Adrenal gland (tissue), 12 donors: Measurements from ENCODE around the gene CGB1. TPM values are rescaled to one million over a fixed set of nuclear protein-coding genes. Genes with fewer than 3 reads are reported as not detected.
A peak's percentile ranks its signal among the peaks of the same experiment; 100 is the strongest.
"Not testable (repeated sequence)": the region's sequence is repeated elsewhere in the genome, so short reads cannot be mapped to it uniquely, and the experiment has no call there.

Experiments used
- DNase-seq, 7 donors: peaks; one replicate each; pipeline ENCODE4 v3.0.0-alpha.2; 2019 to 2020
- H3K27ac ChIP-seq, 5 donors: fragments of 200-600 bp; sonication (generic) in 4 of 5; 1 replicate in 3 of 5; 2 replicates in 2 of 5; pipeline versions ENCODE4 v1.5.1 to v1.8.0; 2016 to 2020; ENCODE audit warnings: mild to moderate bottlenecking in 1 of 5
- H3K27me3 ChIP-seq: fragments of 200-600 bp; 2 replicates; pipeline ENCODE4 v1.8.0; 2021
- H3K36me3 ChIP-seq, 2 donors: fragments of 200-600 bp; replicated peaks in 1 of 2; 1 replicate in 1 of 2; 2 replicates in 1 of 2; pipeline versions ENCODE4 v1.5.1 to v1.8.0; 2018 to 2022
- H3K4me1 ChIP-seq, 2 donors: fragments of 200-600 bp; replicated peaks in 1 of 2; 1 replicate in 1 of 2; 2 replicates in 1 of 2; pipeline versions ENCODE4 v1.5.1 to v1.8.0; 2018 to 2021
- H3K4me3 ChIP-seq, 4 donors: fragments of 200-600 bp; sonication (generic) in 3 of 4; one replicate each; pipeline ENCODE4 v1.5.1; 2016 to 2018
- H3K9me3 ChIP-seq, 3 donors: fragments of 200-600 bp; sonication (generic) in 1 of 3; replicated peaks in 1 of 3; 1 replicate in 2 of 3; 2 replicates in 1 of 3; pipeline versions ENCODE4 v1.5.1 to v1.8.0; 2016 to 2021
- CTCF ChIP-seq, 6 experiments: fragments of 450-650 bp in 4 of 6; fragments of 200-600 bp in 2 of 6; sonication (generic) in 1 of 6; IDR thresholded peaks; 1 replicate in 5 of 6; 2 replicates in 1 of 6; pipeline versions ENCODE4 v1.5.1 to v1.8.0; 2016 to 2021; ENCODE audit warnings: antibody characterized with exemption in 6 of 6, mild to moderate bottlenecking in 2 of 6, moderate library complexity in 1 of 6
- POLR2A ChIP-seq, 2 donors: fragments of 450-650 bp; IDR thresholded peaks; one replicate each; pipeline ENCODE4 v1.6.1; 2017; ENCODE audit warnings: antibody characterized with exemption in 2 of 2, mild to moderate bottlenecking in 2 of 2, moderate library complexity in 1 of 2
- WGBS, 4 donors: extraction: QIAGEN DNeasy Blood & Tissue Kit in 2 of 4; methylation state at CpG; one replicate each; pipeline versions ENCODE4 v1.1.5 to v1.1.7; 2013 to 2017; 5-methylcytosine and 5-hydroxymethylcytosine counted together
- intact Hi-C, 2 donors: fragments of 100-400 bp; cut with DNase I; formaldehyde crosslinking; loops; one replicate each; pipeline versions ENCODE4 v1.14.1 to v1.15.0; 2022 to 2023
- polyA plus RNA-seq, 3 donors: library from polyadenylated mRNA; stranded (reverse); fragments of 200-250 nt in 2 of 3; fragments of 350-450 nt in 1 of 3; fragmentation: Illumina TruSeq in 1 of 3; extraction: RNeasy Lipid Tissue Mini Kit (QIAGEN cat#74804) in 1 of 3; gene quantifications; one replicate each; pipeline ENCODE4 v1.2.3, GENCODE V29; 2013 to 2014
- total RNA-seq, 9 donors: library from RNA; depleted of rRNA in 4 of 9; stranded (reverse); fragments of >200 nt in 4 of 9; fragments of 120-200 nt in 1 of 9; fragmentation: NEBNext Ultra II Directional in 1 of 9; extraction: Animal tissue kit (Norgen Biotek cat#: 25700) in 1 of 9; gene quantifications; one replicate each; pipeline versions ENCODE4 v1.1.0 to v1.2.4, GENCODE V29; 2013 to 2023
- donor health status: healthy with polysubstance abuse.
- donor health status: Bipolar disorder and iron deficiency.
- donor health status: DM: yes; HTN: yes; CAD: no.
- donor health status: DM: no; HTN: no; CAD: no.
- donor health status: DM: no; HTN: no; CAD: no.
- donor health status: DM: yes; HTN: yes; CAD: no.

The CGB1 gene
- total and polyA plus RNA-seq, 12 donors, result 0.53 TPM; not detected in 11

GRCh38 chr19:49042177-49042576 is 5.5 kb upstream of the CGB1 start:
- intact Hi-C loops, result no loop called here
- Histone ChIP-seq H3K27ac (no peak overlapping the region), H3K27me3 (no peaks in the 10 kb centered on the region), H3K9me3 (no peaks in the 10 kb centered on the region), H3K4me3 (no peak overlapping the region), H3K36me3 (no peaks in the 10 kb centered on the region), H3K4me1 (no peaks in the 10 kb centered on the region)
- no peak for TF ChIP-seq CTCF (IDR thresholded peaks at IDR 0.05)
- TF ChIP-seq POLR2A (IDR thresholded peaks at IDR 0.05), result no peak
- no peak for DNase-seq
- 74 to 84% (median 77%) methylated on average over 15 to 17 of the region's 17 CpGs for WGBS, 4 donors

GRCh38 chr19:49039736-49040135 is 3.0 kb upstream of the CGB1 start:
- H3K4me3 ChIP-seq, H3K36me3 ChIP-seq, H3K27me3 ChIP-seq, H3K4me1 ChIP-seq, intact Hi-C loops, H3K9me3 ChIP-seq, DNase-seq, H3K27ac ChIP-seq: not testable (repeated sequence)
- 56 to 71% (median 69%) methylated on average over 5 to 9 of the region's 9 CpGs for WGBS, 4 donors

- H3K4me1 ChIP-seq, intact Hi-C loops, H3K36me3 ChIP-seq, H3K9me3 ChIP-seq, H3K27ac ChIP-seq, H3K4me3 ChIP-seq, H3K27me3 ChIP-seq, DNase-seq: not testable (repeated sequence)
- 80 to 89% (median 82%) methylated on average over 13 to 26 of the region's 26 CpGs for WGBS, 4 donors
Measured at GRCh38 chr19:49038557-49039276, 2.0 kb upstream of the CGB1 start.

GRCh38 chr19:49038111-49038510 is 1.4 kb upstream of the CGB1 start:
- WGBS, 4 donors, result 72 to 93% (median 92%) methylated on average over 3 to 7 of the region's 8 CpGs
- H3K9me3 ChIP-seq, DNase-seq, H3K36me3 ChIP-seq, intact Hi-C loops, H3K4me3 ChIP-seq, H3K4me1 ChIP-seq, H3K27me3 ChIP-seq, H3K27ac ChIP-seq: not testable (repeated sequence)

GRCh38 chr19:49031642-49032301 is 4.9 kb downstream of the CGB1 start, which contains the start of gene CGB2:
Gene CGB2, plus strand, starts transcription at chr19:49031890. Its CDS starts 206 bp downstream, at chr19:49032096.
- WGBS, 4 donors, result 20 to 33% (median 23%) methylated on average over 27 to 28 of the region's 28 CpGs
- H3K27me3 ChIP-seq, H3K4me3 ChIP-seq, intact Hi-C loops, H3K36me3 ChIP-seq, H3K4me1 ChIP-seq, H3K27ac ChIP-seq, H3K9me3 ChIP-seq: not testable (repeated sequence)
- TF ChIP-seq CTCF (IDR thresholded peaks at IDR 0.05), result peak in 3 of 6 experiments; percentile 6 to 51 (median 20)
- peak in 3 of 7 donors; percentile 24 to 56 (median 54) for DNase-seq

- H3K9me3 ChIP-seq, H3K27ac ChIP-seq, H3K4me1 ChIP-seq, DNase-seq, intact Hi-C loops, H3K4me3 ChIP-seq, H3K27me3 ChIP-seq, H3K36me3 ChIP-seq: not testable (repeated sequence)
- WGBS, 4 donors, result 93 to 100% (median 94%) methylated on average over 1 to 6 of the region's 8 CpGs
Measured at GRCh38 chr19:49030323-49030722, 6.4 kb downstream of the CGB1 start.

- H3K27ac ChIP-seq, H3K9me3 ChIP-seq, H3K4me1 ChIP-seq, DNase-seq, intact Hi-C loops, H3K36me3 ChIP-seq, H3K4me3 ChIP-seq, H3K27me3 ChIP-seq: not testable (repeated sequence)
- 81 to 93% (median 84%) methylated on average over 3 to 14 of the region's 14 CpGs for whole genome bisulfite sequencing, 4 donors
Measured at GRCh38 chr19:49029749-49030148, 6.9 kb downstream of the CGB1 start.

- H3K27me3 ChIP-seq, H3K4me3 ChIP-seq, intact Hi-C loops, DNase-seq, H3K9me3 ChIP-seq, H3K4me1 ChIP-seq, H3K27ac ChIP-seq, H3K36me3 ChIP-seq: not testable (repeated sequence)
- 58 to 83% (median 80%) methylated on average over 2 to 9 of the region's 9 CpGs for WGBS, 4 donors
Measured at GRCh38 chr19:49028686-49029085, 8.0 kb downstream of the CGB1 start.

- H3K27me3 ChIP-seq, H3K9me3 ChIP-seq, H3K4me1 ChIP-seq, H3K4me3 ChIP-seq, H3K36me3 ChIP-seq, H3K27ac ChIP-seq, intact Hi-C loops, DNase-seq: not testable (repeated sequence)
- 76 to 82% (median 77%) methylated on average over 10 to 23 of the region's 23 CpGs; no CpG with 5 or more reads in 1 of the 4 donors for WGBS, 4 donors
Measured at GRCh38 chr19:49025599-49025998, 11.1 kb downstream of the CGB1 start.
